Measurements from ENCODE around the gene GXYLT2. TPM values are rescaled to one million over a fixed set of nuclear protein-coding genes. Genes with fewer than 3 reads are reported as not detected.
"Not testable (repeated sequence)": the region's sequence is repeated elsewhere in the genome, so short reads cannot be mapped to it uniquely, and the experiment has no call there.

Gene GXYLT2
- polyA plus RNA-seq, 4 donors: 11.8 to 15.2 (median 13.0) TPM

- DNase-seq (ENCODE audit: low read depth in 4 of 4, low spot score in 3 of 4): no peak
Measured at GRCh38 chr3:72969766-72970165, 81.9 kb downstream of the GXYLT2 start.

DNA sequence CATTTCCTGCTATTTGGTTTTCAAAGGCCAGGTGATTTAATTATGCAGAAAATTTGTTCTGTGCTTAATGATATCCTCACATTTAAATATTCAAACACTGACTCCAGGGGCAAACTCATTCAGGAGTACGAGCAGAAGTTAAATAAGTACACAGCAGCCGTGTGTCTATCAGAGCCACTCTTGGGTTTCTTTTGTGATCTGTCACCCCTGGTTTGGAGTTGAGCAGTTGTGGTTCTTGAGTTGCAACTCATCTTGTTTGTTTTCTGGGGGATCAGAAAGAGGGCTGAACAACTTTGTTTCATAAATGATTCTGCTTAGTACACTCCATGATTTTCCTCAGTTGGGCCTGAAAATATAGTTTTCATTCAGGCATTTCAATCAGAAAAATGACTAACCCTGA, 83.1 kb downstream of the GXYLT2 start:
- DNase-seq (ENCODE audit: low read depth in 4 of 4, low spot score in 3 of 4): no peak

DNA sequence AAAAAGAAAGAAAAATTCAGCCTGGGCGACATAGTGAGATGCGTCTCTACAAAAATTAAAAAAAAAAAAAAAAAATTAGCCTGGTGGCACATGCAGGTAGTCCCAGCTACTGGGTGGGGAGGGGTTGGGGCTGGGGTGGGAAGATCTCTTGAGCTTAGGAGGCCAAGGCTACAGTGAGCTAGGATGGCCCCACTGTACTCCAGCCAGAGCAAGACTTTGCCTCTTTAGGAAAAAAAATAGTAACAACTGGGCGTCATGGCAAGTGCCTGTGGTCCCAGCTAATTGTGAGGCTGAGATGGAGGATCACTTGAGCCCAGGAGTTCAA, 84.8 kb downstream of the GXYLT2 start:
- DNase-seq (ENCODE audit: low read depth in 4 of 4, low spot score in 3 of 4): no peak

GRCh38 chr3:72973031-72973723, 85.3 kb downstream of the GXYLT2 start:
- DNase-seq (ENCODE audit: low read depth in 4 of 4, low spot score in 3 of 4): no peak

DNA sequence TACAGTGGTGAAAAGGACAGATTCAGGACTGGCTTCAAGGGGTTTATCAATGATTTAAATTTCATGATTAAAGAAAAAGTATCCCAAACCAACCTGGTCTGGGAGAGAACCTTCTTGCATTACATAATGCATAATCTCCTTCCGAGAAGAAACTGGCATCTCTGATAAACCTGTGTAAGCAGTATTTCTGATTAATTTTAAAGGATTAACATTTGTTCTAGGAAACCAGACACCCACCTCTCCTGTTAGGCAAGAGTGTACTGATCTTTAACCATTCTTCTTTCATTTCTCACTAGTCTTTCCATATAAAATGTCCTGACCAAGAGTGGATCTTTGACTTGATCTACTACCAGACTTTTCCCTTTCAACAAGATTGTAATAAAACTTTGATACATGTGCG, 85.9 kb downstream of the GXYLT2 start:
- DNase-seq (ENCODE audit: low read depth in 4 of 4, low spot score in 3 of 4): no peak

- no peak for DNase-seq (ENCODE audit: low read depth in 4 of 4, low spot score in 3 of 4)
Measured at GRCh38 chr3:72974956-72975355, 87.1 kb downstream of the GXYLT2 start.

DNA sequence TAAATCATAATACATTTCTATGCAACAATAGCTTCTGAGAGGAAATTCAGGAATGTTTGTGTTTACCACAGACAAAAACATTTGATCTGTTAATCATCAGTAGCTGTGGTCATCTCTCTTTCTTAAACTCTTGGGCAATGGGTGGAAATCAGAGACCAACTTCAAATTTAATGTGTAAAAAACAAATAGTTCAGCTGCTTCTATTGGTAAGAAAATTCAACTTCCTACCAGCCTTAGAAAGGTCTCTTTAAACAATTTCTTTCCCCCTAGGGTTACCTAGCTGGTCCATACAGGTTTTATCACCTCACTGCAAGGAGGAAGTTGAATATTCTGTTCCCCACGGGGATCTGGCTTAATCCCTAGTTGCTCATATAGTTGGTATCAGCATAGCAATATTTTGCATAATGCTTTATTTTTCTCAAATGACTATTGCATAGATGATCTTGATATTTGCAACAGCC, 88.5 kb downstream of the GXYLT2 start:
- DNase-seq (ENCODE audit: low read depth in 4 of 4, low spot score in 3 of 4): no peak

DNA sequence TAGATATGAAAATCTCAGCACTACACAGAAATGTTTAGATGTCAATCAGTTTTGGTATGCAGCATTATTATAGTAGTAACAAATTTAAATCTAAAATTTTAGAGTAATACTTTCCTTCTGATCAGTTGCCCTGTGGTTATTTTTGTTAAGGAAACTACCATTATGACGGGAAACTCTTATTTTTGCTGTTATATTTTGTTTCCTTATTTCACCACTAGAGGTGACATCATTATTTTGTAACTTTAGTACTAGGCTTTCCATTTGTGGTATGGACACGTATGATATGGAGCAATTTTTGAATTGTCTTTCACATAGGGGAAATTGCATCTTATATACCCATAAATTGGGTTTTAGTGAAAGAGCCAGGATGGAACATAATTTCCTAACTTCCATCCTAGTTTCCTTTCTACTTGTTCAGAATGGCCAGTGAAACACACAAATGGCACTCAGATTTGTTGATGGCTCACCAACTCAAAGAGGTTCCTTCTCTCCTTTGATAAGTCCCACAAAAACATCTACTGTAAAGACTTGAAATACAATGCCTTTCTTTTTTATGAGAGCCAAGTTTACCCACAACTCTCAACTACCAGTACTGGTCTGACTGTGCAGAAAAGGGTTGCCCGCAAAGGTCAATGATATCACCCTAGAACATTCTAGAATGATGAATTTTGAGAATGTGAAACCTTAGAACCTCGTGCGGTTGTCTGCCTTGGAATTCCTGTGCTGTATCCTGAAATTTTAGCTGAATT, 89.4 kb downstream of the GXYLT2 start:
- no peak for DNase-seq (ENCODE audit: low read depth in 4 of 4, low spot score in 3 of 4)

- no peak for DNase-seq (ENCODE audit: low read depth in 4 of 4, low spot score in 3 of 4)
Measured at GRCh38 chr3:72982609-72983366, 94.9 kb downstream of the GXYLT2 start.

GRCh38 chr3:72985576-72985975, 97.7 kb downstream of the GXYLT2 start:
- no peak for DNase-seq (ENCODE audit: low read depth in 4 of 4, low spot score in 3 of 4)

DNA sequence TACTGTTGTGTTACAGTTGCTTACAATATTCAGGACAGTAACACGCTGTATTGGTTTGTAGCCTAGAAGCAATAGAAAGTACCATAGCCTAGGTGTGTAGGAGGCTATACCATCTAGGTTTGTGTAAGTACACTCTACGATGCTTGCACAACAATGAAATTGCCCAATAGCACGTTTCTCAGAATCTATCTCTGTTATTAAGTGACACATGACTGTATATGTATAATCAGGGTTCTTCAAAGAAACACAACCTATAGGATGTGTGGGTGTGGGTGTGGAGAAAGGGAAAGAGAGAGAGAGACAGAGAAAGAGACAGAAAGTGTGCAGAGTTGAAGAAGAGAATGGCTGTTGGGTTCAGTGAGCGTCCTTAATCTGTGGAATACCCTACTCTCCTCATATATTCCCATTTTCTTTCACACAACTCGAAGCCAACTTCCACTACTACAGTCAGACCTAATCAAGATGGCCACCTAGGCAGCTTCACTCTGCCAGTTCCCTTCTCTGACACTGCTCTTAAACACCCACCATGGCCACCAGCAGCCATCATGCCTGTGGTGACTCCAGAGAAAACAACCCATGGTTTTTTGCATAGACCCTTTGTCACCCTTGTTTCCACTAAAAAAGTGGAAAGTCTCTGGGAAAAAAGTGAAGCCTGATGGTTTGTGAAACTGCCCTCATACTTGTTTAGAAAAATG, 103.0 kb downstream of the GXYLT2 start:
- DNase-seq (ENCODE audit: low read depth in 4 of 4, low spot score in 3 of 4): no peak

DNA sequence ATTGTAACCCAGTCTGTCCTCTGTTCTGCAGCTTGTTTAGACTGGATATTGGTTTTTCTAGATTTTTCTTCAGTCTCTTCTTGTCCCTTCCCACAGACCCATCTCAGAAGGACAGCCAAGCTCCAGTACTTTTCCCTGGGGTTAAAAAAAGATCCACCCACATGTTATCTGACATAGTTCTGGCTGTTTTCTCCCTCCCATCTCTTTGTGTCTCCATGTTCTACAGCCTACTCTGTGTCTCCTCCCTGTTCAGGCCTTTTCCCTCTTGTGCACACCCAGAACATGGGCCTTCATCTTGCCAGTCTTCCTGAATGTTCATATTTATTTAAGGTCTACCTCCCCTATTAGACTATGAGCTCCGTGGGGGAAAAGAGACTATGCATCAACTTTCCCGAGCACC, 103.7 kb downstream of the GXYLT2 start:
- DNase-seq (ENCODE audit: low read depth in 4 of 4, low spot score in 3 of 4): no peak

GRCh38 chr3:72993391-72993790, 105.5 kb downstream of the GXYLT2 start:
- no peak for DNase-seq (ENCODE audit: low read depth in 4 of 4, low spot score in 3 of 4)

GRCh38 chr3:72995337-72995736, 107.5 kb downstream of the GXYLT2 start:
- DNase-seq (ENCODE audit: low read depth in 4 of 4, low spot score in 3 of 4): no peak

- DNase-seq (ENCODE audit: low read depth in 4 of 4, low spot score in 3 of 4): no peak
Measured at GRCh38 chr3:72996121-72996472, 108.3 kb downstream of the GXYLT2 start.

- peak; percentile 82 to 84 (median 83) for DNase-seq (ENCODE audit: low read depth in 4 of 4, low spot score in 3 of 4)
Measured at GRCh38 chr3:72996473-72997333, 108.9 kb downstream of the GXYLT2 start, which contains the start of gene PPP4R2. PPP4R2 (plus strand) TSS chr3:72996811; CDS start chr3:72997038, 227 bp downstream.

DNA sequence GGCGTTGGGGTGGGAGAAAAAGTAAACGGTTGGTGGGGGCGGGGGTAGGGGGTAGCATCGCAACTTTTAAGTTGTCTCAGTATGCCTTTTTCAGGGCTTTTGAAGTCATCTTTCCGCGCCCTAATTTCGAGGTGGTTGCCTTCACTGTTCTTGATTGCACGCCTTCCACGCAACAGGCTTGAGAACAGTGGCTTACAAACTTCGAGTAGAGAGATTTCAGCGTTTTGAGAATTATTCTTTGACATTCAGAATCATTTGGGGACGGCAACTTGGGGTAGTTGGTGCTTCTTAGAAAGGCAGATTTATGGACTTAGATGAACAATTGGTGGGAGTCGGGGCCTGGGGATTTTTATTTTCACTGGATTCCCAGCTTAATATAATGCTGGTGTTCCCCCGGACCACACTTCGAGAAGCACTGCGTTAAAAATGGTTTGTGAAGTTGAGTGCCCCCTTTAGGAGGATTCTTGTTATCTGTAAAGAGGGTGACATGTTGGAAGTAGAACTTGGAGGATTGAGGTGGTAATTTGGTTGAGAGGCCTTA, 109.6 kb downstream of the GXYLT2 start:
- DNase-seq (ENCODE audit: low read depth in 4 of 4, low spot score in 3 of 4): peak; percentile 40 to 60 (median 54)

GRCh38 chr3:72998466-72998865, 110.6 kb downstream of the GXYLT2 start:
- no peak for DNase-seq (ENCODE audit: low read depth in 4 of 4, low spot score in 3 of 4)

GRCh38 chr3:72999951-73000350, 112.1 kb downstream of the GXYLT2 start:
- DNase-seq (ENCODE audit: low read depth in 4 of 4, low spot score in 3 of 4): no peak

GRCh38 chr3:73003050-73003449, 115.2 kb downstream of the GXYLT2 start:
- DNase-seq (ENCODE audit: low read depth in 4 of 4, low spot score in 3 of 4): not testable (repeated sequence)

Data from right renal pelvis (tissue), 4 donors.